DMS114 treated with DMSO at 0.1 percent for 48 hours (cell line): ENCODE measurements around the gene KLK2.

Experiments used
- DNase-seq: peaks from one replicate; lab custom pipeline; 2025; ENCODE audit not compliant: unreplicated experiment; lab: John Stamatoyannopoulos, UW

KLK2 gene

GRCh38 chr19:50921426-50922316, 48.4 kb downstream of the KLK2 start:
- DNase-seq, result no peak

- DNase-seq, result peak; percentile 69
These were observed 49.1 kb downstream of the KLK2 start for GRCh38 chr19:50922317-50922853.

- no peak for DNase-seq
These were observed 51.3 kb downstream of the KLK2 start for GRCh38 chr19:50924586-50924985.

GRCh38 chr19:50925734-50926133, 52.5 kb downstream of the KLK2 start:
- DNase-seq, result no peak

- no peak for DNase-seq
These were observed 52.9 kb downstream of the KLK2 start for GRCh38 chr19:50926144-50926543.

GRCh38 chr19:50928831-50929230, 55.6 kb downstream of the KLK2 start:
- no peak for DNase-seq
